ENCODE measurements around the gene PMF1.

PMF1 gene

GRCh38 chr1:156268336-156268735, 55.5 kb downstream of the PMF1 start:
- no peak for DNase-seq (ENCODE audit: low read depth)

GRCh38 chr1:156270314-156270713, 57.5 kb downstream of the PMF1 start:
- no peak for DNase-seq (ENCODE audit: low read depth)

- DNase-seq (ENCODE audit: low read depth) = no peak
These were observed 63.7 kb downstream of the PMF1 start for GRCh38 chr1:156276532-156276931.

- DNase-seq (ENCODE audit: low read depth) = no peak
These were observed 64.2 kb downstream of the PMF1 start for GRCh38 chr1:156276966-156277381.

GRCh38 chr1:156279837-156280236, 67.0 kb downstream of the PMF1 start:
- DNase-seq (ENCODE audit: low read depth) = no peak

GRCh38 chr1:156281281-156281680, 68.5 kb downstream of the PMF1 start:
- peak; percentile 17 for DNase-seq (ENCODE audit: low read depth)

GRCh38 chr1:156281693-156282478, 69.1 kb downstream of the PMF1 start:
- no peak for DNase-seq (ENCODE audit: low read depth)

GRCh38 chr1:156282479-156283222, 69.8 kb downstream of the PMF1 start, which contains the start of gene SMG5:
Gene SMG5, minus strand, starts transcription at chr1:156282825. Its CDS starts 145 bp downstream, at chr1:156282680.
- DNase-seq (ENCODE audit: low read depth) = peak; percentile 90

- no peak for DNase-seq (ENCODE audit: low read depth)
These were observed 70.7 kb downstream of the PMF1 start for GRCh38 chr1:156283521-156283920.

- no peak for DNase-seq (ENCODE audit: low read depth)
These were observed 71.3 kb downstream of the PMF1 start, which contains the start of gene TMEM79 for GRCh38 chr1:156284112-156284511. Gene TMEM79, plus strand, starts transcription at chr1:156284325. Its CDS starts 902 bp downstream, at chr1:156285227.

GRCh38 chr1:156284757-156285156, 72.0 kb downstream of the PMF1 start:
- DNase-seq (ENCODE audit: low read depth) = no peak

- no peak for DNase-seq (ENCODE audit: low read depth)
These were observed 72.6 kb downstream of the PMF1 start for GRCh38 chr1:156285437-156285836.

- no peak for DNase-seq (ENCODE audit: low read depth)
These were observed 73.3 kb downstream of the PMF1 start for GRCh38 chr1:156286061-156286460.
